Effector CD8-positive, alpha-beta T cell (primary cell): ENCODE measurements around the gene NF1.
"Not testable (repeated sequence)": the region's sequence is repeated elsewhere in the genome, so short reads cannot be mapped to it uniquely, and the experiment has no call there.

ENCODE experiments used
- DNase-seq: peaks from one replicate; lab custom pipeline; 2025; lab: John Stamatoyannopoulos, UW

The NF1 gene

GRCh38 chr17:31252741-31253140 lies 158.0 kb downstream of the NF1 start:
- no peak for DNase-seq

GRCh38 chr17:31254654-31255053 lies 159.9 kb downstream of the NF1 start:
- no peak for DNase-seq

GRCh38 chr17:31256936-31257335 lies 162.2 kb downstream of the NF1 start:
- no peak for DNase-seq

- no peak for DNase-seq
Measured at GRCh38 chr17:31260151-31260550, 165.4 kb downstream of the NF1 start.

GRCh38 chr17:31261601-31262000 lies 166.8 kb downstream of the NF1 start:
- DNase-seq: no peak

- DNase-seq: not testable (repeated sequence)
Measured at GRCh38 chr17:31262923-31263322, 168.1 kb downstream of the NF1 start.

- no peak for DNase-seq
Measured at GRCh38 chr17:31266042-31266441, 171.3 kb downstream of the NF1 start.

GRCh38 chr17:31269036-31269577 lies 174.3 kb downstream of the NF1 start:
- DNase-seq: no peak

GRCh38 chr17:31269578-31269983 lies 174.8 kb downstream of the NF1 start:
- DNase-seq: no peak

GRCh38 chr17:31272236-31272635 lies 177.5 kb downstream of the NF1 start:
- DNase-seq: no peak

GRCh38 chr17:31272803-31273202 lies 178.0 kb downstream of the NF1 start:
- DNase-seq: no peak

- no peak for DNase-seq
Measured at GRCh38 chr17:31273516-31273915, 178.7 kb downstream of the NF1 start.

- no peak for DNase-seq
Measured at GRCh38 chr17:31274252-31274651, 179.5 kb downstream of the NF1 start.

- DNase-seq: no peak
Measured at GRCh38 chr17:31275116-31275515, 180.3 kb downstream of the NF1 start.

GRCh38 chr17:31279401-31279800 lies 184.6 kb downstream of the NF1 start:
- no peak for DNase-seq

GRCh38 chr17:31281061-31281460 lies 186.3 kb downstream of the NF1 start:
- DNase-seq: no peak

- DNase-seq: no peak
Measured at GRCh38 chr17:31283841-31284240, 189.1 kb downstream of the NF1 start.

- DNase-seq: no peak
Measured at GRCh38 chr17:31286587-31286986, 191.8 kb downstream of the NF1 start.

GRCh38 chr17:31287932-31288331 lies 193.2 kb downstream of the NF1 start:
- DNase-seq: not testable (repeated sequence)

GRCh38 chr17:31289790-31290189 lies 195.0 kb downstream of the NF1 start:
- no peak for DNase-seq

- DNase-seq: no peak
Measured at GRCh38 chr17:31291820-31292219, 197.0 kb downstream of the NF1 start.

- no peak for DNase-seq
Measured at GRCh38 chr17:31293581-31293980, 198.8 kb downstream of the NF1 start.

- DNase-seq: no peak
Measured at GRCh38 chr17:31294231-31294630, 199.5 kb downstream of the NF1 start.

- no peak for DNase-seq
Measured at GRCh38 chr17:31294820-31295488, 200.2 kb downstream of the NF1 start.
